ENCODE results near the gene MMP7. TPM values are rescaled to one million over a fixed set of nuclear protein-coding genes. Genes with fewer than 3 reads are reported as not detected.

MMP7 gene
- total RNA-seq, 1 donor from 2014 or later, result not detected

DNA sequence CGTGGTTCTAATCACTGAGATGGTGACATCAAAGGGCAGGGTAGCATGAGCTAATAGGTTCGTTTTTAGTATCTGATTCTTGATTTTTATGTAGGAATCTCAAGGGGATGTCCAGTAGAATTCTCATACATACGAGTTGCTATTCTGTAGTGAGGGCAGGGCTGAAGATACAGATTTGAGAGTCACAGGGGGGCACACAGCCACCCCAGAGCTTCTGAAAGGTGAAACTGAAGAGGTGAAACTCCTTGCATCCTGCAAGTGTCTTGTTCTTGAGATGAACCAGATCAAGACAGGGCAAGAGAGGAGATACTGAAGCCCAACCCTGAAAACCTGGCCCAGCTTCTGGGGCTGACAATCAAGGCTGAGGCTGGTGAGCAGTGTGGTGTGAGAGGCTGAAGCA, 42.3 kb downstream of the MMP7 start:
- Mint-ChIP-seq H3K4me3 (no peak overlapping the region), H3K36me3 (no peaks in the 10 kb centered on the region), H3K4me1 (peaks cover 4% of the 10 kb centered on the region), H3K9me3 (no peaks in the 10 kb centered on the region), H3K27ac (no peak overlapping the region), H3K27me3 (ENCODE audit: low read depth) (no peaks in the 10 kb centered on the region)
- TF ChIP-seq, protein P1, sequence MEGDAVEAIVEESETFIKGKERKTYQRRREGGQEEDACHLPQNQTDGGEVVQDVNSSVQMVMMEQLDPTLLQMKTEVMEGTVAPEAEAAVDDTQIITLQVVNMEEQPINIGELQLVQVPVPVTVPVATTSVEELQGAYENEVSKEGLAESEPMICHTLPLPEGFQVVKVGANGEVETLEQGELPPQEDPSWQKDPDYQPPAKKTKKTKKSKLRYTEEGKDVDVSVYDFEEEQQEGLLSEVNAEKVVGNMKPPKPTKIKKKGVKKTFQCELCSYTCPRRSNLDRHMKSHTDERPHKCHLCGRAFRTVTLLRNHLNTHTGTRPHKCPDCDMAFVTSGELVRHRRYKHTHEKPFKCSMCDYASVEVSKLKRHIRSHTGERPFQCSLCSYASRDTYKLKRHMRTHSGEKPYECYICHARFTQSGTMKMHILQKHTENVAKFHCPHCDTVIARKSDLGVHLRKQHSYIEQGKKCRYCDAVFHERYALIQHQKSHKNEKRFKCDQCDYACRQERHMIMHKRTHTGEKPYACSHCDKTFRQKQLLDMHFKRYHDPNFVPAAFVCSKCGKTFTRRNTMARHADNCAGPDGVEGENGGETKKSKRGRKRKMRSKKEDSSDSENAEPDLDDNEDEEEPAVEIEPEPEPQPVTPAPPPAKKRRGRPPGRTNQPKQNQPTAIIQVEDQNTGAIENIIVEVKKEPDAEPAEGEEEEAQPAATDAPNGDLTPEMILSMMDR (IDR thresholded peaks at IDR 0.05; ENCODE audit: unreplicated experiment), result no peak
- no peak for DNase-seq (ENCODE audit: low spot score in 2 of 2, unreplicated experiment in 2 of 2)

DNA sequence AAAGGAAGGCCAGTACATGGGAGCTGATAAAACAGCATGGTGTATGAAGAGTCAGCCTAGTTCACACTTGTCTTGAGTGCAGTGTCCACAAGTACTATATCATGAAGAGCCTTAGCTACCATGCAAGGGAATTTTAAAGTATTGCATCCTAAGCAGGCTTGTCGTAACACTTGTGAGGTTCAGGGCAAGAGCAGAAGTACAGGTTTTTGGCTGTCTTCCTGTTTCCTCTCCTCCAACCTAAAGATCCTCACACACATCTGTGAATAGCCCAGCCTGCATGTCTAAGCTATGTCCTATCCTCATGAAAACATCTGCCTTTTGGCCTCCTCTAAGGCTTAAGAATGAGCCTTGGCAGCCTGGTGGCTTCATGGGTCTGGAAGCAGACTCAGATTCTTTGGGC, 43.3 kb downstream of the MMP7 start:
- TF ChIP-seq, protein P1 (IDR thresholded peaks at IDR 0.05; ENCODE audit: unreplicated experiment), result no peak
- Mint-ChIP-seq H3K4me3 (no peak overlapping the region), H3K9me3 (no peaks in the 10 kb centered on the region)

GRCh38 chr11:102486584-102486983, 44.0 kb downstream of the MMP7 start:
- H3K27me3 Mint-ChIP-seq (ENCODE audit: low read depth), result no peaks in the 10 kb centered on the region
- H3K4me3 Mint-ChIP-seq, result no peak overlapping the region
- DNase-seq (ENCODE audit: low spot score in 2 of 2, unreplicated experiment in 2 of 2), result no peak
- H3K27ac Mint-ChIP-seq, result no peak overlapping the region
- H3K36me3 Mint-ChIP-seq, result no peaks in the 10 kb centered on the region
- TF ChIP-seq, protein P1 (IDR thresholded peaks at IDR 0.05; ENCODE audit: unreplicated experiment), result no peak
- H3K9me3 Mint-ChIP-seq, result no peaks in the 10 kb centered on the region
- peaks cover 4% of the 10 kb centered on the region for H3K4me1 Mint-ChIP-seq

More for the DNA sequence above, 43.3 kb downstream of the MMP7 start:
- DNase-seq (ENCODE audit: low spot score in 2 of 2, unreplicated experiment in 2 of 2), result no peak
- Mint-ChIP-seq H3K27ac (no peak overlapping the region), H3K36me3 (no peaks in the 10 kb centered on the region), H3K27me3 (ENCODE audit: low read depth) (no peaks in the 10 kb centered on the region), H3K4me1 (peaks cover 4% of the 10 kb centered on the region)

DNA sequence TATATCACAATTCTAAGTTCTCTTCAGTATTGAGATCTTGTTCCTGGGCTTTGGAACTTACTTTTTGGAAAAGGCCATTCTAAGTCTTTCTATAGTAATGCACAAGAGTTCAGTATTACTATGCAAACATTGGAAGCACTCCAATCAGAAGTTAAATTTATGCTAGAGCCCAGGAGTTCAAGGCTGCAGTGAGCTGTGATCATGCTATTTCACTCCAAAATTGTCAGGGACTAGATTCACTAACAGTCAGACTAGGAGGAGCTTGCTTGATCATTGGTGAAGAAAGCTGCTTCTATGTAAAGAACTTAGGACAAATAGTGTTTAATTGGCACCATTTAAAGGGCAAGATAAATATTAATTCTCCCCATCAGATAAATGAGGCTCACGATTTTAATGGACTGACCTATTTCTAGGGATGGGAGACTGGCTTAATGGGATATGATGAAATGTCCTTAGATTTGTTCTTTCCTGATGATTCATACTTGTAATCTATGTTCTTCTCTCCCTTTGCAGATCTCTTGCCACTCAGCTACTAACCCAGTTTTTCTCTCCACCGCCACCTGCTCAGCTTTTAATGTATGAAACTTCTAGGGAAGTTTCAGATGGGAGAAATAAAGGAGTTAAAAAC, 45.3 kb downstream of the MMP7 start:
- H3K27ac Mint-ChIP-seq, result no peak overlapping the region
- no peak for DNase-seq (ENCODE audit: low spot score in 2 of 2, unreplicated experiment in 2 of 2)
- H3K4me3 Mint-ChIP-seq, result no peak overlapping the region
- TF ChIP-seq, protein P1 (IDR thresholded peaks at IDR 0.05; ENCODE audit: unreplicated experiment), result no peak
- H3K27me3 Mint-ChIP-seq (ENCODE audit: low read depth), result no peaks in the 10 kb centered on the region
- peaks cover 4% of the 10 kb centered on the region for H3K4me1 Mint-ChIP-seq
- H3K36me3 Mint-ChIP-seq, result no peaks in the 10 kb centered on the region
- H3K9me3 Mint-ChIP-seq, result no peaks in the 10 kb centered on the region

DNA sequence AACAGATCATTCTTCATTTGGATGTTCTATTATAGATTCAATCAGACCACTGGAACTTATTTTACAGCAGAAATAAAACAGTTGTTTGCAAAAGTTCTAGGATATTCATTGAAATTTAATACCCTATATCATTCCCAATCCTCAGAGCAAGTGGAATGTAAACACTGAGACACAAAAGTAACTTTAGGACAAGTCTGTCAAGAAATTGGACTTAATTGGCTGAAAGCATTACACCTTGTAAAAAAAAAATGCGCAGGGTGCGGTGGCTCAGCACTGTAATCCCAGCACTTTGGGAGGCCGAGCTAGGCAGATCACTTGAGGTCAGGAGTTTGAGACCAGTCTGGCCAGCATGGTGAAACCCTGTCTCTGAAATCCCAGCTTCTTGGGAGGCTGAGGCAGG, 48.1 kb downstream of the MMP7 start:
- no peaks in the 10 kb centered on the region for H3K27me3 Mint-ChIP-seq (ENCODE audit: low read depth)
- no peaks in the 10 kb centered on the region for H3K9me3 Mint-ChIP-seq
- TF ChIP-seq, protein P1 (IDR thresholded peaks at IDR 0.05; ENCODE audit: unreplicated experiment), result no peak
- DNase-seq (ENCODE audit: low spot score in 2 of 2, unreplicated experiment in 2 of 2), result no peak
- no peaks in the 10 kb centered on the region for H3K36me3 Mint-ChIP-seq
- no peak overlapping the region for H3K27ac Mint-ChIP-seq
- H3K4me3 Mint-ChIP-seq, result no peak overlapping the region
- peaks cover 27% of the 10 kb centered on the region for H3K4me1 Mint-ChIP-seq

DNA sequence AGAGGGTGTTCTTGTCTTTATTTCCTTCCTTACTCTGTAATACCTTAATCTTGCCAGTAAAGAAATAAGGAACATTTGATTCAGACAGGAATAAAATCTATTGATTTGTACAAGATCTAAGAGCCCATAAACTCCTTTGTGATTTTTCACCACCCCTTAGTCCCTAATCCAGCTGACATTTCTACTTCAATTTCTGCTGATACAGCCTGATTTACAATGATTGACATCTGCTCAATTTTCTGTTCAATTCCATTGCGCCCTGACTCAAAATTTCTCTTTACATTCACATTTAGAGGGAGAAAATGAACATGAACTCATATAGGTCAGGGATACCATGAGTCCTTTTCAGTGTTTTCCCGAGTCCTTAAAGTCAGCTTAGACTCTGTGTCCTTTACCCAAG, 50.8 kb downstream of the MMP7 start:
- DNase-seq (ENCODE audit: low spot score in 2 of 2, unreplicated experiment in 2 of 2), result no peak
- Mint-ChIP-seq H3K4me1 (peaks cover 38% of the 10 kb centered on the region), H3K9me3 (no peaks in the 10 kb centered on the region), H3K27me3 (ENCODE audit: low read depth) (no peaks in the 10 kb centered on the region), H3K36me3 (no peaks in the 10 kb centered on the region), H3K27ac (peak overlapping the region; percentile 88), H3K4me3 (no peak overlapping the region)
- TF ChIP-seq, protein P1 (IDR thresholded peaks at IDR 0.05; ENCODE audit: unreplicated experiment), result no peak

Data from mesothelial cell of epicardium (in vitro differentiated cells).